Left kidney (tissue), 2 donors: ENCODE data around the gene AKIP1. TPM values are rescaled to one million over a fixed set of nuclear protein-coding genes. Genes with fewer than 3 reads are reported as not detected.

Source experiments
- DNase-seq: peaks from one replicate; pipeline ENCODE4 v3.0.0-alpha.2; 2013
- polyA plus RNA-seq: library from polyadenylated mRNA; unstranded; fragments of 120-200 nt; gene quantifications from one replicate; pipeline ENCODE4 v1.2.1, GENCODE V29; 2013; ENCODE audit not compliant: insufficient read length

Gene AKIP1
- polyA plus RNA-seq, 1 donor: 21.2 TPM

DNA sequence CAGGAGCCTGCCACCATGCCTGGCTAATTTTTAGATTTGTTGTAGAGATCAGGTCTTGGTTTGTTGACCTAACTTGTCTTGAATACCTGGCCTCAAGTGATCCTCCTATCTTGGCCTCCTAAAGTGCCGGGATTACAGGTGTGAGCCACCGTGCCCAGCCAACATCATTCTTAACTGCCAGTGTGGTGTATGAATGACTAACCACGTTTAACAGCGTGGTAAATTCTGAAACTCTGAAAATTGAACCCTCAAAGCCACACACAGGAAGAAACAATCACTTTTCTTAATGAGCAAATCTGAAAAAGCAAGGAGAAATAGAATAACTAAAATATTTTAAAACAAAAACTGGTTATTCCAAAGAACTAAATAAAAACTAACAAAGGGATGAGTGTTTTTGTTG is 45.9 kb downstream of the AKIP1 start:
- no peak for DNase-seq

- peak; percentile 78 for DNase-seq
These were observed 48.7 kb downstream of the AKIP1 start for GRCh38 chr11:8959546-8960166.

- DNase-seq: no peak
These were observed 50.4 kb downstream of the AKIP1 start for GRCh38 chr11:8961401-8961800.

GRCh38 chr11:8962841-8963240 is 51.9 kb downstream of the AKIP1 start:
- DNase-seq: no peak

- DNase-seq: no peak
These were observed 52.8 kb downstream of the AKIP1 start for GRCh38 chr11:8963569-8964323.

GRCh38 chr11:8964324-8965320 is 53.6 kb downstream of the AKIP1 start, which contains the start of gene TMEM9B:
Gene TMEM9B, minus strand, starts transcription at chr11:8964442. Its CDS starts 129 bp downstream, at chr11:8964313.
- DNase-seq: peak; percentile 90

DNA sequence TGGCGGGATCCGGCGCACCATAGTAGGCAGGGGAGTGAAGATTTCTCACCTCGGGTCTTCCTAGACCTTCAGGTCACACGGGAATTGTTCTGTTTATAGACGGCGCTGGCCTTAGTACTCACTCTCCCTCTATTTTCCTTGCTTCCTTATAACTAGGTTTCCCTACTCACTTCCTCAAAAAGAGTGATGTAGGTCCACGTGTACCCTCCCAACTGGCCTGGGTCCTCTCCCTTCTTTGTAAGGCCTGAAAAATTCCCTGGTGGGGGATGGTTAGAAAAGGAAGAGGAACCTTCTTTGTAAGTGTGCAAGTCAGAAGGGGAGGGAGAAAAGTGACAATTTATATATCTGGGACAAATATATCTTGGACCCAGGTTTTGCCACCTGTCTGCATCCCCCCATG is 56.2 kb downstream of the AKIP1 start:
- no peak for DNase-seq

Other genes with a start within 250 kb of the AKIP1 start
- 14.8 TPM for gene TRIM66, start 228.5 kb upstream of the AKIP1 start, polyA plus RNA-seq
- gene RPL27A, start 228.4 kb upstream of the AKIP1 start, polyA plus RNA-seq: 1,575 TPM
- gene C11orf16, start 21.8 kb downstream of the AKIP1 start, polyA plus RNA-seq: 0.96 TPM
- 0.22 TPM for gene ASCL3, start 31.8 kb downstream of the AKIP1 start, polyA plus RNA-seq
- gene TMEM9B, start 53.3 kb downstream of the AKIP1 start, polyA plus RNA-seq: 63.8 TPM
- gene NRIP3, start 92.8 kb downstream of the AKIP1 start, polyA plus RNA-seq: 1.0 TPM
- 6.8 TPM for gene SCUBE2, start 180.4 kb downstream of the AKIP1 start, polyA plus RNA-seq